ENCODE results near the gene IER5L.

The IER5L gene

DNA sequence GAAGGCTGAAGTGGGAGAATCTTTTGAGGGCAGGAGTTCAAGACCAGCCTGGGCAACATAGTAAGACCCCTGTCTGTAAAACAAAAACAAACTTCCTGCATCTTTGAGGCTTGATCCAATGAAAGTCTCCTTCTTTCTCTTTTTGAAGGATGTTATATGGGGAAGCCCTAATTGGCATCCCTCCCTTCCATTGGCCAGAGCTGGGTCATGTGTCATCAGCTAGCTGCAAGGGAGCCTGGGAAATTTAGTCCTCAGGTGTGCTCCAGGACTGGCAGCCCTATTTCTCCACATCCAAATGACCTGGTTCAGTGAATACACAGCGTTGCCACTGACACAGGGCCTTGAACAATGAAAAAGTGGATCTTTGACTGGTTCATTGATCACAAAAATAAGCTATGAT lies 9.0 kb upstream of the IER5L start:
- TF ChIP-seq FOXP2 (optimal IDR thresholded peaks at IDR 0.05; ENCODE audit: borderline replicate concordance, extremely low read depth, extremely low read length, insufficient read depth) (no peak), TAF1 (IDR thresholded peaks at IDR 0.05; ENCODE audit: borderline replicate concordance, insufficient read depth, low read length) (no peak), SIN3A (IDR thresholded peaks at IDR 0.05; ENCODE audit: borderline replicate concordance, insufficient read depth, low read length) (no peak), POLR2AphosphoS5 (IDR thresholded peaks at IDR 0.05; ENCODE audit: low read depth, low read length) (no peak)
- TF ChIP-seq, protein P1, sequence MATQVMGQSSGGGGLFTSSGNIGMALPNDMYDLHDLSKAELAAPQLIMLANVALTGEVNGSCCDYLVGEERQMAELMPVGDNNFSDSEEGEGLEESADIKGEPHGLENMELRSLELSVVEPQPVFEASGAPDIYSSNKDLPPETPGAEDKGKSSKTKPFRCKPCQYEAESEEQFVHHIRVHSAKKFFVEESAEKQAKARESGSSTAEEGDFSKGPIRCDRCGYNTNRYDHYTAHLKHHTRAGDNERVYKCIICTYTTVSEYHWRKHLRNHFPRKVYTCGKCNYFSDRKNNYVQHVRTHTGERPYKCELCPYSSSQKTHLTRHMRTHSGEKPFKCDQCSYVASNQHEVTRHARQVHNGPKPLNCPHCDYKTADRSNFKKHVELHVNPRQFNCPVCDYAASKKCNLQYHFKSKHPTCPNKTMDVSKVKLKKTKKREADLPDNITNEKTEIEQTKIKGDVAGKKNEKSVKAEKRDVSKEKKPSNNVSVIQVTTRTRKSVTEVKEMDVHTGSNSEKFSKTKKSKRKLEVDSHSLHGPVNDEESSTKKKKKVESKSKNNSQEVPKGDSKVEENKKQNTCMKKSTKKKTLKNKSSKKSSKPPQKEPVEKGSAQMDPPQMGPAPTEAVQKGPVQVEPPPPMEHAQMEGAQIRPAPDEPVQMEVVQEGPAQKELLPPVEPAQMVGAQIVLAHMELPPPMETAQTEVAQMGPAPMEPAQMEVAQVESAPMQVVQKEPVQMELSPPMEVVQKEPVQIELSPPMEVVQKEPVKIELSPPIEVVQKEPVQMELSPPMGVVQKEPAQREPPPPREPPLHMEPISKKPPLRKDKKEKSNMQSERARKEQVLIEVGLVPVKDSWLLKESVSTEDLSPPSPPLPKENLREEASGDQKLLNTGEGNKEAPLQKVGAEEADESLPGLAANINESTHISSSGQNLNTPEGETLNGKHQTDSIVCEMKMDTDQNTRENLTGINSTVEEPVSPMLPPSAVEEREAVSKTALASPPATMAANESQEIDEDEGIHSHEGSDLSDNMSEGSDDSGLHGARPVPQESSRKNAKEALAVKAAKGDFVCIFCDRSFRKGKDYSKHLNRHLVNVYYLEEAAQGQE (IDR thresholded peaks at IDR 0.05; ENCODE audit: insufficient read depth in 1 of 2, low read depth in 2 of 2, low read length in 2 of 2): no peak

DNA sequence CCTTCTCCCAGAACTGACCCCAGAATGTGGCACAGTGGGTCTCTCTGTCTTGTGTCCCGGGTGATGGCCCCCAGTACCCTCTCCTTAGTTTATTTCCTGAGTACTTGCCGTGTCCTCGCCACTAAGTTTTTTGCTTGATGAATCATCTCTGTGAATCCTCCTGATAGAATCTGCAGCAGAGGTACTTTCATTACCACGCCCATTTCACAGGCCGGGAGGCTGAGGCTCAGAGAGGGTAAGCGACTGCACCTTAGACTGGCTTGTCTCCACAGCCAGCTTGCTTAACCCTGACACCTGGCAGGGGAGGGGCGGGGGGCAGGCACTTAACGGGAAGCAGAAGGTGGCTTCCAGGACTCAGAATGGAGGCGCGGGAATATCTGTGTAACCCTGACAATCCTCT lies 7.9 kb upstream of the IER5L start:
- TF ChIP-seq TAF1 (IDR thresholded peaks at IDR 0.05; ENCODE audit: borderline replicate concordance, insufficient read depth, low read length) (no peak), SIN3A (IDR thresholded peaks at IDR 0.05; ENCODE audit: borderline replicate concordance, insufficient read depth, low read length) (no peak), FOXP2 (optimal IDR thresholded peaks at IDR 0.05; ENCODE audit: borderline replicate concordance, extremely low read depth, extremely low read length, insufficient read depth) (no peak), POLR2AphosphoS5 (IDR thresholded peaks at IDR 0.05; ENCODE audit: low read depth, low read length) (no peak)
- TF ChIP-seq, protein P1 (IDR thresholded peaks at IDR 0.05; ENCODE audit: insufficient read depth in 1 of 2, low read depth in 2 of 2, low read length in 2 of 2): no peak

DNA sequence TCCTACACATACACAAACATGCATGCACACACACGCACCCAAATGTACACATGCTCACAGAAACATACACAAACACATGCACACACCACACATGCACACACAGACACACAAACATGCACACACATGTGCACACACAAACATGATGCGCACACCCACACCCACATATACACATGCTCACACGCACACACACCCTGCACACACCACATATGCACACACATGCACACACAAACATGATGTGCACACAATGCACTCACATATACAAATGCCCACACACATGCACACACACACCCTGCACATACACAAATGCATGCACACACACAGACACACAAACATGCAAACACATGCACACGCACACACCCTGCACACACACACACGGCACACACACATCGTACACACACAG lies 7.3 kb upstream of the IER5L start:
- TF ChIP-seq FOXP2 (optimal IDR thresholded peaks at IDR 0.05; ENCODE audit: borderline replicate concordance, extremely low read depth, extremely low read length, insufficient read depth): no peak
- TF ChIP-seq SIN3A (IDR thresholded peaks at IDR 0.05; ENCODE audit: borderline replicate concordance, insufficient read depth, low read length): no peak
- TF ChIP-seq, protein P1 (IDR thresholded peaks at IDR 0.05; ENCODE audit: insufficient read depth in 1 of 2, low read depth in 2 of 2, low read length in 2 of 2): no peak
- no peak for TF ChIP-seq POLR2AphosphoS5 (IDR thresholded peaks at IDR 0.05; ENCODE audit: low read depth, low read length)
- TF ChIP-seq TAF1 (IDR thresholded peaks at IDR 0.05; ENCODE audit: borderline replicate concordance, insufficient read depth, low read length): no peak

DNA sequence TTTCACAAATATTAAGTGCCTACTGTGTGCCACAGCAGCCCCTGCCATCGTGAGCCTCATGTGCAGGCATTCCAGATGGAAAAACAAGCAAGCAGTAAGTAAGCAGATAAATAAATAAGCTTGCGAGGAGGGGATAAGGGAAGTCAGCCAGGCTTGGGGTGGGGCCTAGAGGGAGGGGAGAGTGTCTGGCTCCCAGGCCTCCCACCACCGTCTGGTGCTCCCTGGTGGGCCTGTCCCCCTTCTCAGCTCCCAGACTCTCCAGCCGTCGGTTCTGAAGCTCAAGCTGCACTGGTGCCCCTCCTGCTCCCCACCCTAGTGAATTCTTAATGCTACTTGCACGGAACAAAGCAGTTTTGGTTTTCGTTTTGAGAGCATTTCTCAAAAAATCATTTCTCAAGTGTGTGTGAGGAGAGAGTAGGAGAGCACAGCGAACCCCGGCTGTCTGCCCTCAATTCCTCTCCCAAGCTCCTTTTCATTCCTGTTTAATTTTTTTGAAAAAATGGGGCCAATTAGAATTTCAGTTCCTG lies 6.6 kb upstream of the IER5L start:
- TF ChIP-seq TAF1 (IDR thresholded peaks at IDR 0.05; ENCODE audit: borderline replicate concordance, insufficient read depth, low read length): no peak
- no peak for TF ChIP-seq FOXP2 (optimal IDR thresholded peaks at IDR 0.05; ENCODE audit: borderline replicate concordance, extremely low read depth, extremely low read length, insufficient read depth)
- no peak for TF ChIP-seq SIN3A (IDR thresholded peaks at IDR 0.05; ENCODE audit: borderline replicate concordance, insufficient read depth, low read length)
- no peak for TF ChIP-seq POLR2AphosphoS5 (IDR thresholded peaks at IDR 0.05; ENCODE audit: low read depth, low read length)
- TF ChIP-seq, protein P1 (IDR thresholded peaks at IDR 0.05; ENCODE audit: insufficient read depth in 1 of 2, low read depth in 2 of 2, low read length in 2 of 2): no peak

DNA sequence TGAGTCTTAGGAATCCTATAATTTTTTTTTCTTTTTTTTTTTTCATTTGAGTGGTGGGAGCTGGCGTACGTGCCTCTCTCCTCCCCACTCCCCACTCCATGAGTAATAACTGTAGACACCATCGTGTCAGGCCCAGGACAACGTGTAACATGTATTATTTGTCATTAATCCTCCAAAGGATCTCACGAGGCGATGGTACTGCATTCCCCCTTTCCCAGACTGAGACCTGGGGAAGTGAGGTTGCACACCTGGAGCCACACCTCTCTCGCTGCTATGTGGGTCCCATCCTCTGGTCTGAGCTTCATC lies 6.1 kb upstream of the IER5L start:
- TF ChIP-seq TAF1 (IDR thresholded peaks at IDR 0.05; ENCODE audit: borderline replicate concordance, insufficient read depth, low read length): no peak
- TF ChIP-seq FOXP2 (optimal IDR thresholded peaks at IDR 0.05; ENCODE audit: borderline replicate concordance, extremely low read depth, extremely low read length, insufficient read depth): no peak
- TF ChIP-seq, protein P1 (IDR thresholded peaks at IDR 0.05; ENCODE audit: insufficient read depth in 1 of 2, low read depth in 2 of 2, low read length in 2 of 2): no peak
- no peak for TF ChIP-seq POLR2AphosphoS5 (IDR thresholded peaks at IDR 0.05; ENCODE audit: low read depth, low read length)
- TF ChIP-seq SIN3A (IDR thresholded peaks at IDR 0.05; ENCODE audit: borderline replicate concordance, insufficient read depth, low read length): no peak
